ENCODE results near the gene TPST1. TPM values are rescaled to one million over a fixed set of nuclear protein-coding genes. Genes with fewer than 3 reads are reported as not detected.
"Not testable (repeated sequence)": the region's sequence is repeated elsewhere in the genome, so short reads cannot be mapped to it uniquely, and the experiment has no call there.

TPST1 gene
- total RNA-seq, 1 donor from 2014 or later: 5.7 TPM

- Histone ChIP-seq H3K9me3 (replicated peaks) (no peaks in the 10 kb centered on the region), H3K36me3 (no peaks in the 10 kb centered on the region), H3K27me3 (ENCODE audit: low read depth) (no peaks in the 10 kb centered on the region), H3K4me3 (no peak overlapping the region), H3K27ac (replicated peaks) (no peak overlapping the region), H3K4me1 (peaks cover 22% of the 10 kb centered on the region)
- no peak for TF ChIP-seq CTCF (IDR thresholded peaks at IDR 0.05; ENCODE audit: borderline replicate concordance)
- intact Hi-C loops (cut with micrococcal nuclease): no loop called here
- no peak for DNase-seq
These were observed 37.3 kb upstream of the TPST1 start for GRCh38 chr7:66167773-66168387.

- no peak for TF ChIP-seq CTCF (IDR thresholded peaks at IDR 0.05; ENCODE audit: borderline replicate concordance)
- H3K27ac ChIP-seq (replicated peaks): no peak overlapping the region
- no peaks in the 10 kb centered on the region for H3K27me3 ChIP-seq (ENCODE audit: low read depth)
- H3K9me3 ChIP-seq (replicated peaks): no peaks in the 10 kb centered on the region
- intact Hi-C loops (cut with micrococcal nuclease): no loop called here
- no peak for DNase-seq
- peaks cover 22% of the 10 kb centered on the region for H3K4me1 ChIP-seq
- no peak overlapping the region for H3K4me3 ChIP-seq
- no peaks in the 10 kb centered on the region for H3K36me3 ChIP-seq
These were observed 35.5 kb upstream of the TPST1 start for GRCh38 chr7:66169616-66170015.

- intact Hi-C loops (cut with micrococcal nuclease): no loop called here
- H3K27ac ChIP-seq (replicated peaks): peak overlapping the region; percentile 80
- no peak for TF ChIP-seq CTCF (IDR thresholded peaks at IDR 0.05; ENCODE audit: borderline replicate concordance)
These were observed 34.6 kb upstream of the TPST1 start for GRCh38 chr7:66170309-66171231.

GRCh38 chr7:66172536-66173401 is 32.4 kb upstream of the TPST1 start:
- H3K9me3 ChIP-seq (replicated peaks); H3K36me3 ChIP-seq; H3K4me3 ChIP-seq; intact Hi-C loops (cut with micrococcal nuclease); H3K27me3 ChIP-seq (ENCODE audit: low read depth); H3K27ac ChIP-seq (replicated peaks); DNase-seq: not testable (repeated sequence)
- H3K4me1 ChIP-seq: peaks cover 19% of the 10 kb centered on the region

More at GRCh38 chr7:66170309-66171231, 34.6 kb upstream of the TPST1 start:
- Histone ChIP-seq H3K9me3 (replicated peaks) (no peaks in the 10 kb centered on the region), H3K4me3 (no peak overlapping the region), H3K4me1 (peaks cover 22% of the 10 kb centered on the region), H3K36me3 (no peaks in the 10 kb centered on the region), H3K27me3 (ENCODE audit: low read depth) (no peaks in the 10 kb centered on the region)
- peak; percentile 80 for DNase-seq

GRCh38 chr7:66173856-66174255 is 31.3 kb upstream of the TPST1 start:
- H3K4me3 ChIP-seq: no peak overlapping the region
- H3K27me3 ChIP-seq (ENCODE audit: low read depth): no peaks in the 10 kb centered on the region
- no peak for DNase-seq
- no peaks in the 10 kb centered on the region for H3K36me3 ChIP-seq
- H3K4me1 ChIP-seq: peaks cover 15% of the 10 kb centered on the region
- no peaks in the 10 kb centered on the region for H3K9me3 ChIP-seq (replicated peaks)
- intact Hi-C loops (cut with micrococcal nuclease): no loop called here
- H3K27ac ChIP-seq (replicated peaks): no peak overlapping the region
- TF ChIP-seq CTCF (IDR thresholded peaks at IDR 0.05; ENCODE audit: borderline replicate concordance): no peak

- H3K27ac ChIP-seq (replicated peaks); intact Hi-C loops (cut with micrococcal nuclease); DNase-seq; H3K36me3 ChIP-seq; H3K9me3 ChIP-seq (replicated peaks); H3K4me3 ChIP-seq; H3K27me3 ChIP-seq (ENCODE audit: low read depth): not testable (repeated sequence)
- peaks cover 14% of the 10 kb centered on the region for H3K4me1 ChIP-seq
These were observed 30.1 kb upstream of the TPST1 start for GRCh38 chr7:66175006-66175405.
